NCI-H748 (cell line): ENCODE measurements around the gene BCL11A.

Source experiments
- DNase-seq: peaks from one replicate; lab custom pipeline; 2025; ENCODE audit not compliant: unreplicated experiment; lab: John Stamatoyannopoulos, UW

The BCL11A gene

GRCh38 chr2:60469536-60470317 is 83.7 kb downstream of the BCL11A start:
- no peak for DNase-seq

- DNase-seq: no peak
Measured at GRCh38 chr2:60468382-60469085, 84.9 kb downstream of the BCL11A start.

GRCh38 chr2:60466161-60466702 is 87.2 kb downstream of the BCL11A start:
- DNase-seq: no peak

- DNase-seq: no peak
Measured at GRCh38 chr2:60465736-60466135, 87.7 kb downstream of the BCL11A start.

GRCh38 chr2:60463249-60463648 is 90.2 kb downstream of the BCL11A start:
- DNase-seq: peak; percentile 10

- no peak for DNase-seq
Measured at GRCh38 chr2:60461421-60462108, 91.9 kb downstream of the BCL11A start.

GRCh38 chr2:60460577-60461420 is 92.7 kb downstream of the BCL11A start:
- no peak for DNase-seq

GRCh38 chr2:60459851-60460250 is 93.6 kb downstream of the BCL11A start:
- DNase-seq: no peak

GRCh38 chr2:60456115-60456770 is 97.2 kb downstream of the BCL11A start:
- DNase-seq: no peak

- no peak for DNase-seq
Measured at GRCh38 chr2:60453872-60454271, 99.6 kb downstream of the BCL11A start.

- DNase-seq: peak; percentile 31
Measured at GRCh38 chr2:60453301-60453700, 100.2 kb downstream of the BCL11A start.

- DNase-seq: no peak
Measured at GRCh38 chr2:60450488-60450887, 103.0 kb downstream of the BCL11A start.

GRCh38 chr2:60447943-60448342 is 105.5 kb downstream of the BCL11A start:
- no peak for DNase-seq

- peak; percentile 13 for DNase-seq
Measured at GRCh38 chr2:60446413-60447267, 106.8 kb downstream of the BCL11A start.

- no peak for DNase-seq
Measured at GRCh38 chr2:60445684-60446179, 107.7 kb downstream of the BCL11A start.

GRCh38 chr2:60442608-60443007 is 110.8 kb downstream of the BCL11A start:
- no peak for DNase-seq

GRCh38 chr2:60441800-60442199 is 111.7 kb downstream of the BCL11A start:
- no peak for DNase-seq

- DNase-seq: no peak
Measured at GRCh38 chr2:60440767-60441163, 112.7 kb downstream of the BCL11A start.
